Left ventricle myocardium inferior (tissue), 1 donor: ENCODE measurements around the gene KLRK1. TPM values are rescaled to one million over a fixed set of nuclear protein-coding genes. Genes with fewer than 3 reads are reported as not detected.
"Not testable (repeated sequence)": the region's sequence is repeated elsewhere in the genome, so short reads cannot be mapped to it uniquely, and the experiment has no call there.

Experiments used
- DNase-seq: peaks from one replicate; pipeline ENCODE4 v3.0.0-alpha.2; 2020
- H3K27ac ChIP-seq: fragments of 200-600 bp; replicated peaks from 2 replicates; pipeline ENCODE4 v1.8.0; 2021
- H3K27me3 ChIP-seq: fragments of 200-600 bp; 2 replicates; pipeline ENCODE4 v1.8.0; 2021; ENCODE audit warnings: low read depth
- H3K36me3 ChIP-seq: fragments of 200-600 bp; 2 replicates; pipeline ENCODE4 v1.8.0; 2021
- H3K4me1 ChIP-seq: fragments of 200-600 bp; 2 replicates; pipeline ENCODE4 v1.8.0; 2021
- H3K4me3 ChIP-seq: fragments of 200-600 bp; 2 replicates; pipeline ENCODE4 v1.8.0; 2021; ENCODE audit warnings: mild to moderate bottlenecking, moderate library complexity
- H3K9me3 ChIP-seq: fragments of 200-600 bp; replicated peaks from 2 replicates; pipeline ENCODE4 v1.8.0; 2021
- intact Hi-C: fragments of 100-400 bp; cut with micrococcal nuclease; formaldehyde crosslinking; loops from one replicate; pipeline ENCODE4 v1.11.0; 2022
- total RNA-seq: library from RNA; stranded (reverse); fragmentation: NEBNext Ultra II Directional; extraction: Animal tissue kit (Norgen Biotek cat#: 25700); gene quantifications from one replicate; pipeline ENCODE4 v1.2.1, GENCODE V29; 2021
- TF ChIP-seq, protein P1 (sequence below): fragments of 200-600 bp; IDR thresholded peaks from 2 replicates; pipeline ENCODE4 v1.8.0; 2021; ENCODE audit warnings: antibody characterized with exemption, mild to moderate bottlenecking, borderline replicate concordance
- donor health status: DM: no; HTN: yes; CAD: no; lungs with severe emphysema.

Gene KLRK1
- total RNA-seq, 1 donor from 2014 or later, result 0.36 TPM

DNA sequence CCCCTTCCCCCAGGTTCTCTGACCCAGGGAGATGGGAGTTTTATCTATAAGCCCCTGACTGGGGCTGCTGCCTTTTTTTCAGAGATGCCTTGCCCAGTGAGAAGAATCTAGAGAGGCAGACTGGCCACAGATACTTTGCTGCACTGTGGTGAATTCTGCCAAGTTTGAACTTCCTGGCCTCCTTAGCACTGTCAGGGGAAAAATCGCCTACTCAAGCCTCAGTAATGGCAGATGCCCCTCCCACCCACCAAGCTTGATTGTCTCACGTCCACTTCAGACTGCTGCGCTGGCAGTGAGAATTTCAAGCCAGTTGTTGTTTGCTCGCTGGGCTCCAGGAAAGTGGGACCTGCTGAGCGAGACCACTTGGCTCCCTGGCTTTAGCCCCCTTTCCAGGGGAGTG is 31.7 kb downstream of the KLRK1 start:
- TF ChIP-seq, protein P1, sequence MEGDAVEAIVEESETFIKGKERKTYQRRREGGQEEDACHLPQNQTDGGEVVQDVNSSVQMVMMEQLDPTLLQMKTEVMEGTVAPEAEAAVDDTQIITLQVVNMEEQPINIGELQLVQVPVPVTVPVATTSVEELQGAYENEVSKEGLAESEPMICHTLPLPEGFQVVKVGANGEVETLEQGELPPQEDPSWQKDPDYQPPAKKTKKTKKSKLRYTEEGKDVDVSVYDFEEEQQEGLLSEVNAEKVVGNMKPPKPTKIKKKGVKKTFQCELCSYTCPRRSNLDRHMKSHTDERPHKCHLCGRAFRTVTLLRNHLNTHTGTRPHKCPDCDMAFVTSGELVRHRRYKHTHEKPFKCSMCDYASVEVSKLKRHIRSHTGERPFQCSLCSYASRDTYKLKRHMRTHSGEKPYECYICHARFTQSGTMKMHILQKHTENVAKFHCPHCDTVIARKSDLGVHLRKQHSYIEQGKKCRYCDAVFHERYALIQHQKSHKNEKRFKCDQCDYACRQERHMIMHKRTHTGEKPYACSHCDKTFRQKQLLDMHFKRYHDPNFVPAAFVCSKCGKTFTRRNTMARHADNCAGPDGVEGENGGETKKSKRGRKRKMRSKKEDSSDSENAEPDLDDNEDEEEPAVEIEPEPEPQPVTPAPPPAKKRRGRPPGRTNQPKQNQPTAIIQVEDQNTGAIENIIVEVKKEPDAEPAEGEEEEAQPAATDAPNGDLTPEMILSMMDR, result no peak
- Histone ChIP-seq H3K4me1 (peaks cover 12% of the 10 kb centered on the region), H3K27ac (no peak overlapping the region), H3K27me3 (no peaks in the 10 kb centered on the region), H3K36me3 (no peaks in the 10 kb centered on the region), H3K4me3 (no peak overlapping the region), H3K9me3 (no peaks in the 10 kb centered on the region)
- no peak for DNase-seq
- intact Hi-C loops, result no loop called here

DNA sequence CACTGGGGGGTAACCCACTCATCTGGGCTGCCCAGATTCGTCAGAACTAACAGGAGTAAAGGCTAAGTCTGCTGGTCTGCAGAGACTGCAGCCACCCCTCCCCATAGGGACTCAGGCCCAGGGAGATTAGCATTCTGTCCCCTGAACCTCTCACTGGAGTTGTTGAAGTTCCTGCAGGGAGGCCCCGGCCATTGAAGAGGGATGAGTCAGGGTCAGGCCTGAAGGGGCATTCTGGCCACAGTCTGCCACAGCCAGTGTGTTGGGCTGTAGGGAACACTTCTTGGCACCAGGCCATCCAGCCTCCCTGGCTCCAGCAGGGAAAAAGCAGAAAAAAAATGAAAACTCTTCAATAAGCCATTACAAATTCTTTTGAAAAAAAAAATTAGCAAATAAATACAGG is 35.3 kb downstream of the KLRK1 start:
- Histone ChIP-seq H3K4me3 (no peak overlapping the region), H3K27ac (no peak overlapping the region), H3K4me1 (no peaks in the 10 kb centered on the region), H3K36me3 (no peaks in the 10 kb centered on the region), H3K27me3 (no peaks in the 10 kb centered on the region), H3K9me3 (peaks cover 16% of the 10 kb centered on the region)
- no peak for DNase-seq
- TF ChIP-seq, protein P1, result no peak
- intact Hi-C loops, result no loop called here

DNA sequence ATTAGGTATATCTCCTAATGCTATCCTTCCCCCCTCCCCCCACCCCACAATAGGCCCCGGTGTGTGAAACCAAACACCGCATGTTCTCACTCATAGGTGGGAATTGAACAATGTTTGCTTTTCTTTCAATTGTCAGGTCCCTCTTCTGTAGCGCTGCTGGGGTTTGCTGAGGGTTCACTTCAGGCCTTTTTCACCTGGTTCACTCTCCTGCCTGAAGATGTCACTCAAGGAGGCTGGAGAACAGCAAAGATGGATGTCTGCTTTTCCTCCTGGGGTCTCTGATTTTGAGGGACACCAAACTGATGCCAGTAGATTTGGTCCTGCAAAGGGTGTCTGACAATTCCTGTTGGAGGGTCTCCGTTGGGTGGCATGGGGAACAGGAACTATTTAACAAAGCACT is 35.8 kb downstream of the KLRK1 start:
- intact Hi-C loops, result no loop called here
- Histone ChIP-seq H3K9me3 (peaks cover 16% of the 10 kb centered on the region), H3K27me3 (no peaks in the 10 kb centered on the region), H3K36me3 (no peaks in the 10 kb centered on the region), H3K27ac (no peak overlapping the region), H3K4me1 (no peaks in the 10 kb centered on the region), H3K4me3 (no peak overlapping the region)
- TF ChIP-seq, protein P1, result no peak
- no peak for DNase-seq

DNA sequence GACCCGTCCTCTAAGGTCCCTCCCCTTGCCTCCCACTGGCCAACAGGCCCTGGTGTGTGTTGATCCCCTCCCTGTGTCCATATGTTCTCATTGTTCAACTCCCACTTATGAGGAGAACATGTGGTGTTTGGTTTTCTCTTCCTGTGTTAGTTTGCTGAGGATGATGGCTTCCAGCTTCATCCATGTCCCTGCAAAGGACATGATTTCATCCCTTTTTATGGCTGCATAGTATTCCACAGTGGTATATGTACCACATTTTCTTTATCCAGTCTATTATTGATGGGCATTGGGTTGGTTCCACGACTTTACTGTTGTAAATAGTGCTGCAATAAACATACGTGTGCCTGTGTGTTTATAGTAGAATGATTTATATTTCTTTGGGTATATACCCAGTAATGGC is 38.4 kb downstream of the KLRK1 start:
- H3K27ac ChIP-seq, intact Hi-C loops, H3K27me3 ChIP-seq, H3K4me1 ChIP-seq, DNase-seq, H3K4me3 ChIP-seq, H3K36me3 ChIP-seq: not testable (repeated sequence)
- peaks cover 16% of the 10 kb centered on the region for H3K9me3 ChIP-seq

DNA sequence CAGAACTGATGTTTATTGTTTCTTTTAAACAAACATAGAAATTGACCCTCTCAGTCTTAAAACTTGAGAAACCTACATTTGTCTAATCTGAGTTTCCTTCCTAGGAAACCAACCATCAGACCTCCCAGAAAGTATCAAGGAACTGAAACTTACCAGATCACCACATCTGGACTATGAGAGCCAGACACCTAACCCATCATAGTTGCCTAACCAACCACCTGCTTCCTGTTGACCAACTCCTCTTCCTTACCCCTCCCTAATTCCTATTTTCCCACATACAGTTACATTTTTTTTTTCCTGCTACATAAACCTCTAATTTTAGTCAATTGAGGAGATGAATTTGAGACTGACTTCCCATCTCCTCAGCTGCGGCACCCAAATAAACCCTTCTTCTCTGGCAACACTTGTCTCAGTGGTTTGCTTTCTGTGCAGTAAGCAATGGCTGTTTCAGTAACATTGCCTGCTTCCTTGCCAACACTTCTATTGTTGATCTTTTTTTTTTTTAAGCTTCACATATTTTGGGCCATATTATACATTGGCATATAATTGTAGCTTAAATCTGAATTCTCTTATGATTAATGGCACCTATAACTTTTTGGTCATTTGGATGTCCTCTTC is 47.8 kb downstream of the KLRK1 start:
- Histone ChIP-seq H3K36me3 (no peaks in the 10 kb centered on the region), H3K9me3 (no peaks in the 10 kb centered on the region), H3K4me3 (no peak overlapping the region), H3K4me1 (no peaks in the 10 kb centered on the region), H3K27ac (no peak overlapping the region), H3K27me3 (no peaks in the 10 kb centered on the region)
- DNase-seq, result no peak
- TF ChIP-seq, protein P1, result no peak
- intact Hi-C loops, result no loop called here

DNA sequence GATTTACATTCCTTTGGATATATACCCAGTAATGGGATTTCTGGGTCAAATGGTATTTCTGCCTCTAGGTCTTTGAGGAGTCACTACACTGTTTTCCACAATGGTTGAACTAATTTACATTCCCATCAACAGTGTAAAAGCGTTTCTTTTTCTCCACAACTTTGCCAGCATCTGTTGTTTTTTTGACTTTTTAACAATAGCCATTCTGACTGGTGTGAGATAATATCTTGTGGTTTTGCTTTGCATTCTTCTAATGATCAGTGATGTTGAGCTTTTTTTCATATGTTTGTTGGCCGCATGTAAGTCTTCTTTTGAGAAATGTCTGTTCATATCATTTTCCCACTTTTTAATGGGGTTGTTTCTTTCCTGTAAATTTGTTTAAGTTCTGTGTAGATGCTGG is 48.9 kb downstream of the KLRK1 start:
- H3K4me1 ChIP-seq, H3K4me3 ChIP-seq, H3K27ac ChIP-seq, H3K27me3 ChIP-seq, H3K36me3 ChIP-seq, H3K9me3 ChIP-seq, DNase-seq, intact Hi-C loops: not testable (repeated sequence)
